Spleen (tissue), 7 donors: ENCODE measurements around the gene KCP.

Source experiments
- POLR2A ChIP-seq, 3 donors: fragments of 450-650 bp; IDR thresholded peaks; one replicate each; pipeline ENCODE4 v1.5.1; 2017; ENCODE audit warnings: antibody characterized with exemption in 3 of 3, mild to moderate bottlenecking in 1 of 3
- POLR2AphosphoS5 ChIP-seq, 3 donors: sonication (generic); formaldehyde crosslinking; IDR thresholded peaks; one replicate each; pipeline ENCODE4 v1.5.1; 2017; ENCODE audit warnings: antibody characterized with exemption in 3 of 3
- TF ChIP-seq, protein P1 (sequence below), 11 experiments: fragments of 200-600 bp in 7 of 11; fragments of 450-650 bp in 4 of 11; sonication (generic) in 4 of 11; IDR thresholded peaks in 8 of 11; conservative IDR thresholded peaks in 3 of 11; 1 replicate in 7 of 11; 2 replicates in 4 of 11; pipeline versions ENCODE4 v1.4.0 to v1.8.0; 2016 to 2021; ENCODE audit warnings: antibody characterized with exemption in 11 of 11, inconsistent platforms in 4 of 11, mild to moderate bottlenecking in 1 of 11
- donor health status: DM: no; HTN: no; CAD: no; lungs with moderate emphysema.
- donor health status: DM: no; HTN: no; CAD: no.
- donor health status: DM: no; HTN: no; CAD: no.

DNA sequence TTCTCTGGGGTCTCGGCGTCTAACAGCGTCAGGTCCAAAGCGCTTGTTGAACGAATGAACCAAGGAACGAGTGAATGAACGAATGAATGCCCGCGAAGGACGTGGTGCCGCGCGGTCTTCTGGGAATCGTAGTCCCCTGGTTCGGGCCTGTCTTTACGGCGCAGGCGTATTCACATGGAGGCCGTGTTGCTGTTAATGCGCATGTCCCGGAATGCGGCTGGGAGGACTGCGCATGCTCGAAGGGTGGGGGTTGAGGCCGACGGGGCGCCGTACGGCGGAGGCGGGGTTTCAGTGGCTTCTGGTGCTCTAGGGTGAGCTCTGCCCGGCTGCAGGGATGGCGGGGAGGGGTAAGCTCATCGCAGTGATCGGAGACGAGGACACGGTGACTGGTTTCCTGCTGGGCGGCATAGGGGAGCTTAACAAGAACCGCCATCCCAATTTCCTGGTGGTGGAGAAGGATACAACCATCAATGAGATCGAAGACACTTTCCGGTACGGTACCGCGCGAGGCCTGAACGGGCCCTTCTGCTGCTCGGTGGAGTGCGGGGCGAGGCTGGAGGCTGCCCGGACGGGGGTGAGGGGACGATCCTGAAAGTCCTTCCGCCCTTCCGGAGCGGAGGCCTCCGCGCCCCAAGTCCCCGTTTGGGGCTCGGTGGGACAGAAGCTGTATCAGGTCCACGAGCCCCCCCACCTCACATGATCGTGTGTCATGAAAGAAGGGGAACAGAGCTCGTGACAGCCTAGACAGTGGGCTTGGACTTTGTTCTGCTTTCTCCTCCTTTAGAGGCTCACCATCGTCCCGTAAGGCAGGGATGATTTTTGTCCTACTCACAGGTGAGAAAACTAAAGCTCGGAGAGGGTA is 47.7 kb downstream of the KCP start, which contains the start of gene ATP6V1F:
- TF ChIP-seq, protein P1, sequence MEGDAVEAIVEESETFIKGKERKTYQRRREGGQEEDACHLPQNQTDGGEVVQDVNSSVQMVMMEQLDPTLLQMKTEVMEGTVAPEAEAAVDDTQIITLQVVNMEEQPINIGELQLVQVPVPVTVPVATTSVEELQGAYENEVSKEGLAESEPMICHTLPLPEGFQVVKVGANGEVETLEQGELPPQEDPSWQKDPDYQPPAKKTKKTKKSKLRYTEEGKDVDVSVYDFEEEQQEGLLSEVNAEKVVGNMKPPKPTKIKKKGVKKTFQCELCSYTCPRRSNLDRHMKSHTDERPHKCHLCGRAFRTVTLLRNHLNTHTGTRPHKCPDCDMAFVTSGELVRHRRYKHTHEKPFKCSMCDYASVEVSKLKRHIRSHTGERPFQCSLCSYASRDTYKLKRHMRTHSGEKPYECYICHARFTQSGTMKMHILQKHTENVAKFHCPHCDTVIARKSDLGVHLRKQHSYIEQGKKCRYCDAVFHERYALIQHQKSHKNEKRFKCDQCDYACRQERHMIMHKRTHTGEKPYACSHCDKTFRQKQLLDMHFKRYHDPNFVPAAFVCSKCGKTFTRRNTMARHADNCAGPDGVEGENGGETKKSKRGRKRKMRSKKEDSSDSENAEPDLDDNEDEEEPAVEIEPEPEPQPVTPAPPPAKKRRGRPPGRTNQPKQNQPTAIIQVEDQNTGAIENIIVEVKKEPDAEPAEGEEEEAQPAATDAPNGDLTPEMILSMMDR (IDR thresholded peaks at IDR 0.05 in 8 of 11, conservative IDR thresholded peaks at IDR 0.05 in 3 of 11), result peak in 2 of 11 experiments; percentile 6 to 29
- TF ChIP-seq POLR2AphosphoS5 (IDR thresholded peaks at IDR 0.05), result peak; percentile 92 to 96 (median 94)
- TF ChIP-seq POLR2A (IDR thresholded peaks at IDR 0.05), result no peak
